ENCODE measurements around the gene NSD1. TPM values are rescaled to one million over a fixed set of nuclear protein-coding genes. Genes with fewer than 3 reads are reported as not detected.
A peak's percentile ranks its signal among the peaks of the same experiment; 100 is the strongest.

The NSD1 gene
- total RNA-seq, 1 experiment from 2014 or later, result 58.8 TPM

DNA sequence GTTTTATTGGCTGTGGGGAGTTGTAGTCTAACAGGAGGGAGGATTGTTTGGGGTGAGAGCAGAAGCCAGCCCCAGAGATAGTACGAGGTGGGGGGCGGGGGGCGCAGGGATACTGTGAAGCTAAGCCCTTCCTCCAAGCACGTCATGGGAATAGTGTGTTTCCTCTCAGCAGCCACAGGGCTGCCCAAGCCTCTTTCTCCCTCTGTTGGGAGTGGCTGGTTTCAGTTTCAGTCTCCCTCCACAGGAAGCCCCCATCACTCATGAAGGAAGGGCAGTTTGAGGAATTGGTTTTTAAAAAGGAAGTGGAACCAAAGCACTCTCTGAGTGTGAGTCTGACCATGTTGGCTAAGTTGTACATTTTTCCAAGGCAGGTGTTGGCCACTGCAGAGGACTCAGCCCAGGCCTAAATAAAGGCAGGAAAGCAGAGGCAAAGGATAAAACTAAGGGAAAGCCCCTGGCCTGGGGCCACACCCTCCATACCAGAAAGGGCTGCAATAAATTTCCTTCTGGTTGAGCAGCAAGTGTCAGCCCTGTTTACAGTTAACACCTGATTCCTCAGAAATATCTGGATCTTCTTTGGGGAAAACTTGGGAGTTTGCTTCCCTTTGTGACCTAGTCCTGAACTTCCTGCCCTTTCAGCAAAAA is 166.8 kb downstream of the NSD1 start:
- BruUV-seq (replicated peaks), result no TSS peak
- peaks cover under 1% of the 10 kb centered on the region; the same call in 1 of the 2 replicates for H4K20me1 ChIP-seq (ENCODE audit: insufficient read depth)
- ChIA-PET POLR2A (no interaction called here), RAD21 (ENCODE audit: low non-redundant PET in 1 of 2, low total read pairs in 2 of 2, uncharacterized antibody in 2 of 2, unreplicated experiment in 2 of 2) (no interaction called here), CTCF (interaction anchor here (1.1 to 2.2 kb wide), 3 partner anchors 10 to 187 kb away, joined by 3 to 17 read pairs (median 3); no protein-coding TSS in a partner anchor)
- DNase-seq (ENCODE audit: low read depth, low spot score) (no peak), ATAC-seq (no peak)
- H3K4me1 ChIP-seq (ENCODE audit: control insufficient read depth in 1 of 2, insufficient read depth in 2 of 2, low read length in 2 of 2), result peaks cover 19 to 56% of the 10 kb centered on the region in 2 experiments
- no peaks in the 10 kb centered on the region for H3K9me3 ChIP-seq (ENCODE audit: control insufficient read depth in 1 of 2, insufficient read depth in 1 of 2, low read depth in 1 of 2, low read length in 2 of 2)
- no peak overlapping the region for H2AFZ ChIP-seq (ENCODE audit: low read depth, low read length, poor library complexity, severe bottlenecking)
- H3K9ac ChIP-seq (ENCODE audit: low read length), result peak overlapping the region; percentile 30; the same call in 1 of the 2 replicates
- peaks cover 4 to 8% of the 10 kb centered on the region in 2 experiments; a peak in 2 of 4 replicates for H3K36me3 ChIP-seq (ENCODE audit: control insufficient read depth in 1 of 2, insufficient read depth in 2 of 2, low read length in 2 of 2)
- no peaks in the 10 kb centered on the region for H3K27me3 ChIP-seq (ENCODE audit: insufficient read depth, low read length)
- H3K9me2 ChIP-seq (ENCODE audit: insufficient read depth), result no peaks in the 10 kb centered on the region
- H3K4me2 ChIP-seq (ENCODE audit: low read length), result peak overlapping the region; percentile 92
- H3K4me3 ChIP-seq (replicated peaks in 1 of 2; ENCODE audit: low read depth in 1 of 2, low read length in 2 of 2), result no peak overlapping the region
- TF ChIP-seq JUND (IDR thresholded peaks at IDR 0.05), result no peak
- no peak for TF ChIP-seq EZH2 (IDR thresholded peaks at IDR 0.05)
- no peak for TF ChIP-seq SP1 (IDR thresholded peaks at IDR 0.05; ENCODE audit: low read depth)
- TF ChIP-seq, protein P1, sequence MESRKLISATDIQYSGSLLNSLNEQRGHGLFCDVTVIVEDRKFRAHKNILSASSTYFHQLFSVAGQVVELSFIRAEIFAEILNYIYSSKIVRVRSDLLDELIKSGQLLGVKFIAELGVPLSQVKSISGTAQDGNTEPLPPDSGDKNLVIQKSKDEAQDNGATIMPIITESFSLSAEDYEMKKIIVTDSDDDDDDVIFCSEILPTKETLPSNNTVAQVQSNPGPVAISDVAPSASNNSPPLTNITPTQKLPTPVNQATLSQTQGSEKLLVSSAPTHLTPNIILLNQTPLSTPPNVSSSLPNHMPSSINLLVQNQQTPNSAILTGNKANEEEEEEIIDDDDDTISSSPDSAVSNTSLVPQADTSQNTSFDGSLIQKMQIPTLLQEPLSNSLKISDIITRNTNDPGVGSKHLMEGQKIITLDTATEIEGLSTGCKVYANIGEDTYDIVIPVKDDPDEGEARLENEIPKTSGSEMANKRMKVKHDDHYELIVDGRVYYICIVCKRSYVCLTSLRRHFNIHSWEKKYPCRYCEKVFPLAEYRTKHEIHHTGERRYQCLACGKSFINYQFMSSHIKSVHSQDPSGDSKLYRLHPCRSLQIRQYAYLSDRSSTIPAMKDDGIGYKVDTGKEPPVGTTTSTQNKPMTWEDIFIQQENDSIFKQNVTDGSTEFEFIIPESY (IDR thresholded peaks at IDR 0.05; ENCODE audit: extremely low read depth, insufficient replicate concordance, low read length), result no peak
- TF ChIP-seq EGR1 (IDR thresholded peaks at IDR 0.05; ENCODE audit: low read depth), result no peak
- TF ChIP-seq, protein P2, sequence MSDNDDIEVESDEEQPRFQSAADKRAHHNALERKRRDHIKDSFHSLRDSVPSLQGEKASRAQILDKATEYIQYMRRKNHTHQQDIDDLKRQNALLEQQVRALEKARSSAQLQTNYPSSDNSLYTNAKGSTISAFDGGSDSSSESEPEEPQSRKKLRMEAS (IDR thresholded peaks at IDR 0.05), result no peak
- TF ChIP-seq YY1 (IDR thresholded peaks at IDR 0.05; ENCODE audit: extremely low read depth, insufficient replicate concordance, low read depth, low read length), result no peak
- TF ChIP-seq CBX3 (IDR thresholded peaks at IDR 0.05; ENCODE audit: low read depth), result no peak
- no peak for TF ChIP-seq POLR2AphosphoS5 (IDR thresholded peaks at IDR 0.05; ENCODE audit: low read depth, low read length)
- TF ChIP-seq SIN3A (IDR thresholded peaks at IDR 0.05; ENCODE audit: low read depth), result no peak
- TF ChIP-seq ELF1 (IDR thresholded peaks at IDR 0.05; ENCODE audit: borderline replicate concordance, low read depth), result no peak
- no peak for TF ChIP-seq CEBPB (IDR thresholded peaks at IDR 0.05; ENCODE audit: low read depth)
- TF ChIP-seq SRF (IDR thresholded peaks at IDR 0.05; ENCODE audit: low read depth), result no peak
- TF ChIP-seq, protein P3, sequence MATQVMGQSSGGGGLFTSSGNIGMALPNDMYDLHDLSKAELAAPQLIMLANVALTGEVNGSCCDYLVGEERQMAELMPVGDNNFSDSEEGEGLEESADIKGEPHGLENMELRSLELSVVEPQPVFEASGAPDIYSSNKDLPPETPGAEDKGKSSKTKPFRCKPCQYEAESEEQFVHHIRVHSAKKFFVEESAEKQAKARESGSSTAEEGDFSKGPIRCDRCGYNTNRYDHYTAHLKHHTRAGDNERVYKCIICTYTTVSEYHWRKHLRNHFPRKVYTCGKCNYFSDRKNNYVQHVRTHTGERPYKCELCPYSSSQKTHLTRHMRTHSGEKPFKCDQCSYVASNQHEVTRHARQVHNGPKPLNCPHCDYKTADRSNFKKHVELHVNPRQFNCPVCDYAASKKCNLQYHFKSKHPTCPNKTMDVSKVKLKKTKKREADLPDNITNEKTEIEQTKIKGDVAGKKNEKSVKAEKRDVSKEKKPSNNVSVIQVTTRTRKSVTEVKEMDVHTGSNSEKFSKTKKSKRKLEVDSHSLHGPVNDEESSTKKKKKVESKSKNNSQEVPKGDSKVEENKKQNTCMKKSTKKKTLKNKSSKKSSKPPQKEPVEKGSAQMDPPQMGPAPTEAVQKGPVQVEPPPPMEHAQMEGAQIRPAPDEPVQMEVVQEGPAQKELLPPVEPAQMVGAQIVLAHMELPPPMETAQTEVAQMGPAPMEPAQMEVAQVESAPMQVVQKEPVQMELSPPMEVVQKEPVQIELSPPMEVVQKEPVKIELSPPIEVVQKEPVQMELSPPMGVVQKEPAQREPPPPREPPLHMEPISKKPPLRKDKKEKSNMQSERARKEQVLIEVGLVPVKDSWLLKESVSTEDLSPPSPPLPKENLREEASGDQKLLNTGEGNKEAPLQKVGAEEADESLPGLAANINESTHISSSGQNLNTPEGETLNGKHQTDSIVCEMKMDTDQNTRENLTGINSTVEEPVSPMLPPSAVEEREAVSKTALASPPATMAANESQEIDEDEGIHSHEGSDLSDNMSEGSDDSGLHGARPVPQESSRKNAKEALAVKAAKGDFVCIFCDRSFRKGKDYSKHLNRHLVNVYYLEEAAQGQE (IDR thresholded peaks at IDR 0.05; ENCODE audit: low read depth), result no peak
- TF ChIP-seq ZFX (IDR thresholded peaks at IDR 0.05), result no peak
- intact Hi-C loops (cut with micrococcal nuclease), result loop anchor here (2.0 to 10.0 kb wide), 3 partner anchors 186 to 646 kb away; no protein-coding TSS in a partner anchor
- peaks cover 20% of the 10 kb centered on the region for H3K79me2 ChIP-seq (ENCODE audit: insufficient read depth, low read length)
- H3K27ac ChIP-seq (ENCODE audit: low read depth, low read length), result no peak overlapping the region

All from HCT116 (cell line).